CD8-positive, alpha-beta memory T cell (primary cell): Measurements from ENCODE around the gene SLC7A5. TPM values are rescaled to one million over a fixed set of nuclear protein-coding genes. Genes with fewer than 3 reads are reported as not detected.
"Not testable (repeated sequence)": the region's sequence is repeated elsewhere in the genome, so short reads cannot be mapped to it uniquely, and the experiment has no call there.

Experiments used
- CTCF ChIA-PET: fragments of 350-600 bp; sonication (Branson Sonifier 250); formaldehyde crosslinking; loops from one replicate; lab custom pipeline; 2021; ENCODE audit warnings: antibody characterized with exemption; lab: Charles Lee
- POLR2A ChIA-PET: fragments of 350-600 bp; sonication (Branson Sonifier 250); formaldehyde crosslinking; loops from one replicate; lab custom pipeline; 2021; ENCODE audit warnings: antibody characterized with exemption; lab: Charles Lee
- DNase-seq, 5 donors: peaks; one replicate each; pipeline versions ENCODE4 v3.0.0 to v3.0.0-alpha.2; 2020 to 2022; ENCODE audit warnings: mixed read lengths in 1 of 5
- H3K27ac ChIP-seq: one replicate; pipeline ENCODE4 v1.7.0; 2013; ENCODE audit warnings: low read depth, mild to moderate bottlenecking, low read length, moderate library complexity
- H3K27me3 ChIP-seq: 2 replicates; pipeline ENCODE4 v1.7.0; 2013; ENCODE audit warnings: low read length, mild to moderate bottlenecking; ENCODE audit not compliant: insufficient read depth, poor library complexity, severe bottlenecking
- H3K36me3 ChIP-seq: 2 replicates; pipeline ENCODE4 v1.7.0; 2013; ENCODE audit warnings: mild to moderate bottlenecking, low read length, moderate library complexity; ENCODE audit not compliant: insufficient read depth
- H3K4me1 ChIP-seq: 2 replicates; pipeline ENCODE4 v1.7.0; 2013; ENCODE audit warnings: mild to moderate bottlenecking, low read length, moderate library complexity; ENCODE audit not compliant: insufficient read depth
- H3K4me3 ChIP-seq: 2 replicates; pipeline ENCODE4 v1.7.0; 2013; ENCODE audit warnings: mild to moderate bottlenecking, low read length
- H3K9me3 ChIP-seq: 2 replicates; pipeline ENCODE4 v1.7.0; 2013; ENCODE audit warnings: mild to moderate bottlenecking, low read length
- H3K27ac Mint-ChIP-seq, 8 donors: one replicate each; pipeline ENCODE4 v1.8.0; 2020 to 2021; ENCODE audit warnings: mixed read lengths in 8 of 8, mild to moderate bottlenecking in 6 of 8, inconsistent platforms in 3 of 8, moderate library complexity in 3 of 8
- H3K27me3 Mint-ChIP-seq, 2 donors: one replicate each; pipeline ENCODE4 v1.8.0; 2020 to 2021; ENCODE audit warnings: mixed read lengths in 2 of 2, mild to moderate bottlenecking in 1 of 2, moderate library complexity in 1 of 2
- H3K36me3 Mint-ChIP-seq, 3 donors: one replicate each; pipeline ENCODE4 v1.8.0; 2020 to 2021; ENCODE audit warnings: mixed read lengths in 3 of 3, inconsistent platforms in 1 of 3, mild to moderate bottlenecking in 1 of 3
- H3K4me1 Mint-ChIP-seq, 3 donors: one replicate each; pipeline ENCODE4 v1.8.0; 2020 to 2021; ENCODE audit warnings: mixed read lengths in 3 of 3, inconsistent platforms in 1 of 3, mild to moderate bottlenecking in 1 of 3
- H3K4me3 Mint-ChIP-seq, 7 donors: one replicate each; pipeline ENCODE4 v1.8.0; 2020 to 2021; ENCODE audit warnings: mixed read lengths in 7 of 7, mild to moderate bottlenecking in 6 of 7, moderate library complexity in 4 of 7, inconsistent platforms in 2 of 7
- H3K9me3 Mint-ChIP-seq, 5 donors: one replicate each; pipeline ENCODE4 v1.8.0; 2020 to 2022; ENCODE audit warnings: mixed read lengths in 5 of 5, mild to moderate bottlenecking in 3 of 5, moderate library complexity in 2 of 5, inconsistent platforms in 1 of 5
- polyA plus RNA-seq: library from polyadenylated mRNA; unstranded; fragments of 300-500 nt; fragmentation: Illumina TruSeq; gene quantifications from one replicate; pipeline ENCODE4 v1.2.3, GENCODE V29; 2021
- total RNA-seq, 2 experiments: library from RNA; stranded (reverse); gene quantifications; one replicate each; pipeline ENCODE4 v1.2.3, GENCODE V29; 2021

SLC7A5 gene
- total and polyA plus RNA-seq, 3 experiments from 2014 or later, result 20.7 to 383 (median 366) TPM

GRCh38 chr16:87896176-87896890 is 27.0 kb upstream of the SLC7A5 start:
- H3K36me3 Mint-ChIP-seq, H3K27me3 ChIP-seq, H3K9me3 Mint-ChIP-seq, H3K27me3 Mint-ChIP-seq, H3K9me3 ChIP-seq, H3K4me3 ChIP-seq, H3K27ac ChIP-seq, H3K36me3 ChIP-seq: not testable (repeated sequence)
- peaks cover 34% of the 10 kb centered on the region for H3K4me1 ChIP-seq
- DNase-seq, result peak in 2 of 5 donors; percentile 7 to 55
- H3K27ac Mint-ChIP-seq, result peak overlapping the region; percentile 86 to 98 (median 95)
- peaks cover 31 to 41% (median 33%) of the 10 kb centered on the region in 3 donors for H3K4me1 Mint-ChIP-seq
- ChIA-PET POLR2A (interaction anchor here (1.2 kb wide), 2 partner anchors 27 to 131 kb away, joined by 3 to 5 read pairs; partner anchors contain the start of genes KLHDC4 and SLC7A5), CTCF (interaction anchor here (1.4 to 4.0 kb wide), 6 partner anchors 10 to 117 kb away, joined by 4 to 21 read pairs (median 6); no protein-coding TSS in a partner anchor)
- peak overlapping the region; percentile 54 to 80 (median 69) for H3K4me3 Mint-ChIP-seq

DNA sequence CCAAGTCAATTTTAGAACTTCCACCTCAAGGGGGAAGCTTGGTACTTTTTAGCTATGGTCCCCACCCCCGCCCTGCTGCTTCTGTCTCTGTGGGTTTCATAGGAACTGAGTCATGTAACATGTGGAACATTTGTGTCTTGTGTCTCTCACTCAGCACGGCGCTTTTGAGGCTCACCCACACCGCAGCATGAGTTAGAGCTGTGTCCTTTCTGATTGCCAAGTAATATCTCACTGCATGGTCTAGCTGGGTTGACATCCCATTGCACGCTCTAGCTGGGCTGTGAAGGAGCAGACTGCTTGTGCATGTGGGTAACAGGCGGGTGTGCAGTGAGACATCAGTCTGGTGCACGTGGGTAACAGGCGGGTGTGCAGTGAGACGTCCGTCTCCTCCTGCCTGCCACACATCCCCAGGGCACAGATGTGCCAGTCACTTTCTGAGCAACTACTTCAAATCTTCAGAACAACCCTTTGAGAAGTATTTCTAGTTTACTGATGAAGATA is 26.4 kb upstream of the SLC7A5 start:
- H3K27me3 ChIP-seq, result no peaks in the 10 kb centered on the region
- H3K4me1 ChIP-seq, result peaks cover 34% of the 10 kb centered on the region
- no peak overlapping the region for H3K27ac ChIP-seq
- H3K4me3 Mint-ChIP-seq, result peak overlapping the region; percentile 54 to 80 (median 65)
- peaks cover 31 to 41% (median 33%) of the 10 kb centered on the region in 3 donors for H3K4me1 Mint-ChIP-seq
- ChIA-PET POLR2A (interaction anchor here (0.6 to 1.2 kb wide), 3 partner anchors 26 to 512 kb away, joined by 3 to 5 read pairs (median 3); partner anchors contain the start of genes FBXO31, KLHDC4 and SLC7A5), CTCF (interaction anchor here (0.7 to 4.0 kb wide), 6 partner anchors 10 to 117 kb away, joined by 3 to 21 read pairs (median 6); no protein-coding TSS in a partner anchor)
- no peaks in the 10 kb centered on the region for H3K9me3 ChIP-seq
- no peaks in the 10 kb centered on the region for H3K36me3 ChIP-seq
- no peaks in the 10 kb centered on the region for H3K27me3 Mint-ChIP-seq
- H3K27ac Mint-ChIP-seq, result peak overlapping the region; percentile 48 to 98 (median 92)
- H3K36me3 Mint-ChIP-seq, result no peaks in the 10 kb centered on the region
- no peaks in the 10 kb centered on the region for H3K9me3 Mint-ChIP-seq
- H3K4me3 ChIP-seq, result no peak overlapping the region
- peak; percentile 9 to 89 (median 39) for DNase-seq

- H3K9me3 ChIP-seq, H3K4me3 ChIP-seq, H3K36me3 Mint-ChIP-seq, H3K36me3 ChIP-seq, H3K27ac ChIP-seq, H3K4me3 Mint-ChIP-seq, H3K9me3 Mint-ChIP-seq, DNase-seq, H3K27me3 Mint-ChIP-seq, POLR2A ChIA-PET, H3K27me3 ChIP-seq, H3K27ac Mint-ChIP-seq: not testable (repeated sequence)
- H3K4me1 Mint-ChIP-seq, result peaks cover 31 to 37% (median 33%) of the 10 kb centered on the region in 3 donors
- CTCF ChIA-PET, result interaction anchor here (2.1 to 2.4 kb wide), 2 partner anchors 16 to 115 kb away, joined by 6 to 8 read pairs; no protein-coding TSS in a partner anchor
- H3K4me1 ChIP-seq, result peaks cover 34% of the 10 kb centered on the region
Measured at GRCh38 chr16:87894005-87894404, 24.7 kb upstream of the SLC7A5 start.

DNA sequence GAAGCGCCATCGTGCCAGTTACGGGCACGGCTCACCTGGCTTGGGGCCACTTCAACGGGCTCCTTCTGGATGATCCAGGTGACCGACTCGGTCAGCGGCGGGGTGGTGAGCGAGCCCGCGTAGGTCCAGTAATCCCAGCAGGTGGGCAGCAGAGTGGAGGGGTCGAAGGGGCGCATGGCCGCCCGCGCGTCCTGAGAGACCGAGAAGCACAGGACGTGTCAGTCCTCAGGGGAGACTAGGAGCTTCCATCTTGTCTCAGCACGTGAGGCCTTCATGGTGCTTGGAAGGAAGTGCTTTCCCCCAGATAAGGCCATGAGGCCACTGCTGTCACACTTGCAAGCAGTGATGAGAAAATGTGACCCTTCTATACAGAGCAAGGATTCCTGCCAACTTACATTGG is 22.5 kb upstream of the SLC7A5 start:
- Histone ChIP-seq H3K4me1 (peaks cover 16% of the 10 kb centered on the region), H3K27me3 (no peaks in the 10 kb centered on the region)

GRCh38 chr16:87889762-87890161 is 20.5 kb upstream of the SLC7A5 start:
- H3K36me3 Mint-ChIP-seq, H3K9me3 Mint-ChIP-seq, H3K4me3 Mint-ChIP-seq, H3K27me3 Mint-ChIP-seq, H3K36me3 ChIP-seq, H3K27me3 ChIP-seq, H3K4me1 Mint-ChIP-seq, H3K27ac ChIP-seq, H3K27ac Mint-ChIP-seq, H3K4me1 ChIP-seq, H3K9me3 ChIP-seq, DNase-seq, H3K4me3 ChIP-seq: not testable (repeated sequence)
- ChIA-PET POLR2A (interaction anchor here (0.6 kb wide), 1 partner anchor 87 kb away, joined by 4 read pairs; no protein-coding TSS in a partner anchor), CTCF (interaction anchor here (1.3 kb wide), 1 partner anchor 40 kb away, joined by 5 read pairs; no protein-coding TSS in a partner anchor)

More for the DNA sequence above, 22.5 kb upstream of the SLC7A5 start:
- H3K27ac ChIP-seq, result no peak overlapping the region
- POLR2A ChIA-PET, result no interaction called here
- H3K4me1 Mint-ChIP-seq, result peaks cover 14 to 19% (median 16%) of the 10 kb centered on the region in 3 donors
- no peaks in the 10 kb centered on the region for H3K9me3 Mint-ChIP-seq
- H3K4me3 ChIP-seq, result no peak overlapping the region
- DNase-seq, result no peak
- H3K27me3 Mint-ChIP-seq, result no peaks in the 10 kb centered on the region
- H3K36me3 Mint-ChIP-seq, result no peaks in the 10 kb centered on the region
- H3K4me3 Mint-ChIP-seq, result no peak overlapping the region
- CTCF ChIA-PET, result no interaction called here
- no peaks in the 10 kb centered on the region for H3K9me3 ChIP-seq
- no peak overlapping the region for H3K27ac Mint-ChIP-seq
- H3K36me3 ChIP-seq, result no peaks in the 10 kb centered on the region

- H3K36me3 ChIP-seq, H3K27me3 ChIP-seq, H3K27me3 Mint-ChIP-seq, H3K27ac ChIP-seq, H3K9me3 Mint-ChIP-seq, H3K4me3 ChIP-seq, H3K4me1 Mint-ChIP-seq, POLR2A ChIA-PET, H3K36me3 Mint-ChIP-seq, H3K4me1 ChIP-seq, H3K9me3 ChIP-seq, H3K4me3 Mint-ChIP-seq, H3K27ac Mint-ChIP-seq, DNase-seq: not testable (repeated sequence)
- CTCF ChIA-PET, result interaction anchor here (1.4 kb wide), 1 partner anchor 110 kb away, joined by 4 read pairs; no protein-coding TSS in a partner anchor
Measured at GRCh38 chr16:87888346-87888745, 19.0 kb upstream of the SLC7A5 start.

DNA sequence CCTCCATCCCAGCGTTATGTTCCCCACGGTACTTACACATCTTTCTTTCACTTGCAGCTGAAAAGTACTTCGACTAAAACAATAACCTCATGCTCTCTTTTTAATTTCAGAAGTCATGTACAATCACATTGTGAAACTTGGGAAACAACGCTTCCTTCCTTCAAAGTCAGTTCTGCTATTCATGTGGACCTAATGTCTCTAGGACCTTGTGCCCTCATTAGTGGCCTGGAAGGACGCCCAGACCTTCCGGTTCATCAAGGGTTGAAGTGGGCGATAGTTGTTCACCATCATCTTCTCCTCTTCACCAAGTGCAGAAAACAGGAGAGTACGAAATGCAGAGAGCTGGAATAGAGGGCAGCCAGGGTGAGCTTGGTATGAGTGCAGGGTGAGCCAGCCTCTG is 18.6 kb upstream of the SLC7A5 start:
- H3K36me3 Mint-ChIP-seq, H3K9me3 Mint-ChIP-seq, H3K27ac Mint-ChIP-seq, CTCF ChIA-PET, H3K27me3 ChIP-seq, H3K27ac ChIP-seq, H3K36me3 ChIP-seq, H3K27me3 Mint-ChIP-seq, POLR2A ChIA-PET, H3K4me1 Mint-ChIP-seq, H3K4me3 ChIP-seq, H3K4me1 ChIP-seq, H3K4me3 Mint-ChIP-seq, DNase-seq, H3K9me3 ChIP-seq: not testable (repeated sequence)

DNA sequence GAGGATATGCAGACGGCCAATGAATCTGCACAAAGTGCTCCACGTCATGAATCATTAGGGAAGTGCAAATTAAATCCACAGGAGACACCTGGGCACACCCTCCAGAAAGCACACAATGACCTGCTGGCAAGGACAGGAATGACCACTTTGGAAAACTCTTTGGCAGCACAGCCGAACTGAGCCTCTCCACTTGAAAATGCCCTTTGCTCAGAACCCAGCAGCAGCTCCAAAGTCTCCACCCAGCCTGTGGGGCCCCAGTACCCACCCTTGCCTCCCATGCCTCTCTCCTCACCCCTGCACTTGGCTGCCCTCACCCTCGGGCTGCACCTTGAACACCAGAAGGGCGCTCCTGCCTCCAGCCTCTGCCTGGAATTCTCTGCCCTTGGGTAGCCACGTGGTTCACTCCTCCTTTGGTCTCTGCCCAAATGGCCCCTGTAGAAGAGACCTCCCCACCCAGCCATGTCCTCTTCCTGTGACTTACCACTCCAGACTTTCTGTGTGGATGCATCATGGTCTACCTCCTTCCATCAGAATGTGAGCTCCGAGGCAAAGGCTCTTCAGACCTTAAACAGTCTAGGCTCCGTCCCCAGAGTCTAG is 16.2 kb upstream of the SLC7A5 start:
- H3K27me3 Mint-ChIP-seq, H3K4me1 Mint-ChIP-seq, POLR2A ChIA-PET, H3K27me3 ChIP-seq, H3K9me3 Mint-ChIP-seq, DNase-seq, H3K27ac Mint-ChIP-seq, H3K4me3 ChIP-seq, H3K36me3 ChIP-seq, H3K9me3 ChIP-seq, H3K36me3 Mint-ChIP-seq, H3K4me3 Mint-ChIP-seq, H3K27ac ChIP-seq, CTCF ChIA-PET, H3K4me1 ChIP-seq: not testable (repeated sequence)
